OCI-LY1 (cell line): ENCODE results near the gene PHLDA2.

ENCODE experiments used
- CTCF ChIP-seq: fragments of 200-600 bp; sonication (generic), shearing (Covaris generic); IDR thresholded peaks from 2 replicates; pipeline ENCODE4 v1.5.1; 2017; ENCODE audit warnings: mild to moderate bottlenecking, antibody characterized with exemption, low read length, moderate library complexity, mixed read lengths
- EZH2 ChIP-seq: fragments of 200-600 bp; sonication (generic), shearing (Covaris generic); IDR thresholded peaks from 2 replicates; pipeline ENCODE4 v1.8.0; 2017; ENCODE audit warnings: borderline replicate concordance, mixed run types, mild to moderate bottlenecking, antibody characterized with exemption, low read length, moderate library complexity, mixed read lengths

- no peak for TF ChIP-seq CTCF
- no peak for TF ChIP-seq EZH2
These were observed 25.6 kb downstream of the PHLDA2 start for GRCh38 chr11:2903672-2904011.
